K562 (cell line): ENCODE data around the gene ZKSCAN3. TPM values are rescaled to one million over a fixed set of nuclear protein-coding genes. Genes with fewer than 3 reads are reported as not detected.
A peak's percentile ranks its signal among the peaks of the same experiment; 100 is the strongest.

ENCODE experiments used
- CEBPG ChIP-seq, 3 experiments: fragments of 200-800 bp in 1 of 3; sonication (Bioruptor generic) in 1 of 3; sonication (generic) in 1 of 3; formaldehyde crosslinking in 1 of 3; IDR thresholded peaks in 2 of 3; conservative IDR thresholded peaks in 1 of 3; 2 replicates each; pipeline versions ENCODE4 v1.6.1 to v1.8.0; 2016 to 2022; ENCODE audit warnings: missing compliant biosample characterization in 2 of 3, missing genetic modification characterization in 2 of 3, mild to moderate bottlenecking in 1 of 3, missing genetic modification reagents in 1 of 3
- DIDO1 ChIP-seq: fragments of 450-650 bp; IDR thresholded peaks from 2 replicates; pipeline ENCODE4 v1.6.1; 2016; ENCODE audit warnings: low read depth, missing biosample characterization, missing genetic modification characterization
- FOSL1 ChIP-seq: fragments of 200-800 bp; sonication (Bioruptor generic); conservative IDR thresholded peaks from 2 replicates; pipeline ENCODE4 v1.6.1; 2016; ENCODE audit warnings: missing genetic modification characterization, missing compliant biosample characterization
- HMG20B ChIP-seq: fragments of 250-450 bp; sonication (Bioruptor Pico); IDR thresholded peaks from 2 replicates; pipeline ENCODE4 v1.5.0; 2021; ENCODE audit warnings: mild to moderate bottlenecking
- MCM7 ChIP-seq, 2 experiments: fragments of 450-650 bp; IDR thresholded peaks; 2 replicates each; pipeline ENCODE4 v1.6.1; 2016 to 2018
- NFE2L1 ChIP-seq: fragments of 450-650 bp; IDR thresholded peaks from 2 replicates; pipeline ENCODE4 v1.6.1; 2016; ENCODE audit warnings: missing genetic modification characterization, low read depth, mild to moderate bottlenecking, missing compliant biosample characterization, moderate library complexity, borderline replicate concordance
- NFIC ChIP-seq: fragments of 450-650 bp; IDR thresholded peaks from 2 replicates; pipeline ENCODE4 v1.6.1; 2017; ENCODE audit warnings: mild to moderate bottlenecking, inconsistent platforms
- RCOR1 ChIP-seq, 2 experiments: IDR thresholded peaks; 2 replicates each; pipeline ENCODE4 v1.6.1; 2012; ENCODE audit warnings: low read depth in 2 of 2, low read length in 2 of 2, borderline replicate concordance in 1 of 2, improper control_type of control experiment in 1 of 2
- ZNF146 ChIP-seq: IDR thresholded peaks from one replicate; pipeline ENCODE4 v1.6.1; 2018; ENCODE audit warnings: missing compliant biosample characterization; ENCODE audit not compliant: unreplicated experiment
- ZNF174 ChIP-seq: fragments of 250-450 bp; sonication (Bioruptor Pico); IDR thresholded peaks from 2 replicates; pipeline ENCODE4 v1.4.0; 2020; ENCODE audit warnings: mild to moderate bottlenecking
- ZNF408 ChIP-seq: fragments of 250-450 bp; sonication (Bioruptor Pico); IDR thresholded peaks from 2 replicates; pipeline ENCODE4 v1.4.0; 2020; ENCODE audit warnings: low read depth, mild to moderate bottlenecking, moderate library complexity
- ZNF668 ChIP-seq: fragments of 250-450 bp; sonication (Bioruptor Pico); IDR thresholded peaks from 2 replicates; pipeline ENCODE4 v1.8.0; 2022; ENCODE audit warnings: mild to moderate bottlenecking, inconsistent platforms
- polyA plus RNA-seq, 8 experiments: library from polyadenylated mRNA; depleted of rRNA in 4 of 8; stranded (reverse) in 5 of 8; unstranded in 3 of 8; fragments of >200 nt; fragmentation: Nextera tagmentation in 2 of 8; fragmentation: Illumina TruSeq in 1 of 8; extraction: Ambion mirVana in 2 of 8; extraction: Trizol in 1 of 8; gene quantifications; 2 replicates each; pipeline versions ENCODE4 v1.2.1 to v1.2.3, GENCODE V29; 2011 to 2014; ENCODE audit warnings: inconsistent platforms in 1 of 8, missing spikeins in 1 of 8
- total RNA-seq, 7 experiments: library from RNA; depleted of rRNA in 6 of 7; stranded (reverse); fragments of >200 nt in 6 of 7; fragmentation: Illumina TruSeq in 2 of 7; extraction: Trizol in 2 of 7; gene quantifications; 2 replicates each; pipeline versions ENCODE4 v1.2.1 to v1.2.3, GENCODE V29; 2011 to 2021; ENCODE audit warnings: low replicate concordance in 1 of 7
- TF ChIP-seq, protein P1 (sequence below): fragments of 250-450 bp; sonication (Bioruptor Pico); IDR thresholded peaks from 2 replicates; pipeline ENCODE4 v1.4.0; 2020
- TF ChIP-seq, protein P2 (sequence below): sonication (generic); formaldehyde crosslinking; IDR thresholded peaks from 2 replicates; pipeline ENCODE4 v1.8.0; 2022; ENCODE audit warnings: missing genetic modification reagents, mild to moderate bottlenecking, borderline replicate concordance
- TF ChIP-seq, protein P3 (sequence below), 2 experiments: fragments of 450-650 bp in 1 of 2; IDR thresholded peaks; 2 replicates each; pipeline ENCODE4 v1.6.1; 2011 to 2017; ENCODE audit warnings: low read depth in 2 of 2, antibody characterized with exemption in 1 of 2, borderline replicate concordance in 1 of 2, low read length in 1 of 2, mild to moderate bottlenecking in 1 of 2, mixed read lengths in 1 of 2; ENCODE audit not compliant: control insufficient read depth in 1 of 2

ZKSCAN3 gene
- total and polyA plus RNA-seq, 9 of the 15 experiments (the other 6 are each of a cell fraction or from before 2014, with no cell fraction given) = 3.0 to 12.4 (median 10.2) TPM

DNA sequence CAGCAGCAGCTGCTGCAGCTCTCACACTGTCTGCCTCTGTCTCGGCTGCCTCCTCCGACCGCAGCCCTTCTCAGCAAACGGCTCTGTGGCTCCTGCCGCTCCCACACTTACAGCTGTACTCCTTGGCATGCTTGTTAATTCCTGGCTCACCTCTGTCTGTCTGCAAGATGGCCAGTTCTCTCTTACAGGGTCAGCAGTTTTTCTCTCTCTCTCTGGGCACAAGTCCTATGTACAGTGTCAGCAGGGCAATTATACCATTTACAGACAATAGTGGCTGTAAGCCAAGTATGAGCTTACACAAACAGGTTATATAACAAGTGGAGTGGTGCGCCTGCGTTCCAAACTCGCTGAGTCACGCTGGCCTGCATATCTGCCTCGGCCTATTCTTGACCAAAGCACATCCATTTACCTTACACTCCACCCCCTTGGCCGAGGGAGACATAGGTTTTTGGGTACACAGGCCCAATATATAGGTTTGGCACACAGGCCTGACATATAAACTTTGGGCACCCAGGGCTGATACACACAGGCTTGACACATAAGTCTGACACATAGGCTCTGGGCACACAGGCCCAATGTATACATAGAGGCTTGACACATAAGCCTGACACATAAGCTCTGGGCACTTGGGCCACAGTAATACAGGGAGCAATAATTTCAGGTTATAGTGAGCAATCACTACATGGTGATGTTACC lies 4.4 kb downstream of the ZKSCAN3 start (continued):
- TF ChIP-seq, protein P1, sequence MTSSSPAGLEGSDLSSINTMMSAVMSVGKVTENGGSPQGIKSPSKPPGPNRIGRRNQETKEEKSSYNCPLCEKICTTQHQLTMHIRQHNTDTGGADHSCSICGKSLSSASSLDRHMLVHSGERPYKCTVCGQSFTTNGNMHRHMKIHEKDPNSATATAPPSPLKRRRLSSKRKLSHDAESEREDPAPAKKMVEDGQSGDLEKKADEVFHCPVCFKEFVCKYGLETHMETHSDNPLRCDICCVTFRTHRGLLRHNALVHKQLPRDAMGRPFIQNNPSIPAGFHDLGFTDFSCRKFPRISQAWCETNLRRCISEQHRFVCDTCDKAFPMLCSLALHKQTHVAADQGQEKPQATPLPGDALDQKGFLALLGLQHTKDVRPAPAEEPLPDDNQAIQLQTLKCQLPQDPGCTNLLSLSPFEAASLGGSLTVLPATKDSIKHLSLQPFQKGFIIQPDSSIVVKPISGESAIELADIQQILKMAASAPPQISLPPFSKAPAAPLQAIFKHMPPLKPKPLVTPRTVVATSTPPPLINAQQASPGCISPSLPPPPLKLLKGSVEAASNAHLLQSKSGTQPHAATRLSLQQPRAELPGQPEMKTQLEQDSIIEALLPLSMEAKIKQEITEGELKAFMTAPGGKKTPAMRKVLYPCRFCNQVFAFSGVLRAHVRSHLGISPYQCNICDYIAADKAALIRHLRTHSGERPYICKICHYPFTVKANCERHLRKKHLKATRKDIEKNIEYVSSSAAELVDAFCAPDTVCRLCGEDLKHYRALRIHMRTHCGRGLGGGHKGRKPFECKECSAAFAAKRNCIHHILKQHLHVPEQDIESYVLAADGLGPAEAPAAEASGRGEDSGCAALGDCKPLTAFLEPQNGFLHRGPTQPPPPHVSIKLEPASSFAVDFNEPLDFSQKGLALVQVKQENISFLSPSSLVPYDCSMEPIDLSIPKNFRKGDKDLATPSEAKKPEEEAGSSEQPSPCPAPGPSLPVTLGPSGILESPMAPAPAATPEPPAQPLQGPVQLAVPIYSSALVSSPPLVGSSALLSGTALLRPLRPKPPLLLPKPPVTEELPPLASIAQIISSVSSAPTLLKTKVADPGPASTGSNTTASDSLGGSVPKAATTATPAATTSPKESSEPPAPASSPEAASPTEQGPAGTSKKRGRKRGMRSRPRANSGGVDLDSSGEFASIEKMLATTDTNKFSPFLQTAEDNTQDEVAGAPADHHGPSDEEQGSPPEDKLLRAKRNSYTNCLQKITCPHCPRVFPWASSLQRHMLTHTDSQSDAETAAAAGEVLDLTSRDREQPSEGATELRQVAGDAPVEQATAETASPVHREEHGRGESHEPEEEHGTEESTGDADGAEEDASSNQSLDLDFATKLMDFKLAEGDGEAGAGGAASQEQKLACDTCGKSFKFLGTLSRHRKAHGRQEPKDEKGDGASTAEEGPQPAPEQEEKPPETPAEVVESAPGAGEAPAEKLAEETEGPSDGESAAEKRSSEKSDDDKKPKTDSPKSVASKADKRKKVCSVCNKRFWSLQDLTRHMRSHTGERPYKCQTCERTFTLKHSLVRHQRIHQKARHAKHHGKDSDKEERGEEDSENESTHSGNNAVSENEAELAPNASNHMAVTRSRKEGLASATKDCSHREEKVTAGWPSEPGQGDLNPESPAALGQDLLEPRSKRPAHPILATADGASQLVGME (CRISPR knock-in tag) = peak; percentile 98
- peak; percentile 93 for TF ChIP-seq DIDO1 (tag)
- no peak for TF ChIP-seq MCM7 (IDR thresholded peaks at IDR 0.05)
- TF ChIP-seq ZNF174 (CRISPR knock-in tag) = peak; percentile 88
- TF ChIP-seq, protein P2, sequence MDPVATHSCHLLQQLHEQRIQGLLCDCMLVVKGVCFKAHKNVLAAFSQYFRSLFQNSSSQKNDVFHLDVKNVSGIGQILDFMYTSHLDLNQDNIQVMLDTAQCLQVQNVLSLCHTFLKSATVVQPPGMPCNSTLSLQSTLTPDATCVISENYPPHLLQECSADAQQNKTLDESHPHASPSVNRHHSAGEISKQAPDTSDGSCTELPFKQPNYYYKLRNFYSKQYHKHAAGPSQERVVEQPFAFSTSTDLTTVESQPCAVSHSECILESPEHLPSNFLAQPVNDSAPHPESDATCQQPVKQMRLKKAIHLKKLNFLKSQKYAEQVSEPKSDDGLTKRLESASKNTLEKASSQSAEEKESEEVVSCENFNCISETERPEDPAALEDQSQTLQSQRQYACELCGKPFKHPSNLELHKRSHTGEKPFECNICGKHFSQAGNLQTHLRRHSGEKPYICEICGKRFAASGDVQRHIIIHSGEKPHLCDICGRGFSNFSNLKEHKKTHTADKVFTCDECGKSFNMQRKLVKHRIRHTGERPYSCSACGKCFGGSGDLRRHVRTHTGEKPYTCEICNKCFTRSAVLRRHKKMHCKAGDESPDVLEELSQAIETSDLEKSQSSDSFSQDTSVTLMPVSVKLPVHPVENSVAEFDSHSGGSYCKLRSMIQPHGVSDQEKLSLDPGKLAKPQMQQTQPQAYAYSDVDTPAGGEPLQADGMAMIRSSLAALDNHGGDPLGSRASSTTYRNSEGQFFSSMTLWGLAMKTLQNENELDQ (CRISPR knock-in tag) = no peak
- TF ChIP-seq HMG20B = no peak
- TF ChIP-seq ZNF146 = no peak
- peak; percentile 98 for TF ChIP-seq ZNF668 (CRISPR knock-in tag)
- peak; percentile 66 for TF ChIP-seq FOSL1 (tag)
- TF ChIP-seq, protein P3, sequence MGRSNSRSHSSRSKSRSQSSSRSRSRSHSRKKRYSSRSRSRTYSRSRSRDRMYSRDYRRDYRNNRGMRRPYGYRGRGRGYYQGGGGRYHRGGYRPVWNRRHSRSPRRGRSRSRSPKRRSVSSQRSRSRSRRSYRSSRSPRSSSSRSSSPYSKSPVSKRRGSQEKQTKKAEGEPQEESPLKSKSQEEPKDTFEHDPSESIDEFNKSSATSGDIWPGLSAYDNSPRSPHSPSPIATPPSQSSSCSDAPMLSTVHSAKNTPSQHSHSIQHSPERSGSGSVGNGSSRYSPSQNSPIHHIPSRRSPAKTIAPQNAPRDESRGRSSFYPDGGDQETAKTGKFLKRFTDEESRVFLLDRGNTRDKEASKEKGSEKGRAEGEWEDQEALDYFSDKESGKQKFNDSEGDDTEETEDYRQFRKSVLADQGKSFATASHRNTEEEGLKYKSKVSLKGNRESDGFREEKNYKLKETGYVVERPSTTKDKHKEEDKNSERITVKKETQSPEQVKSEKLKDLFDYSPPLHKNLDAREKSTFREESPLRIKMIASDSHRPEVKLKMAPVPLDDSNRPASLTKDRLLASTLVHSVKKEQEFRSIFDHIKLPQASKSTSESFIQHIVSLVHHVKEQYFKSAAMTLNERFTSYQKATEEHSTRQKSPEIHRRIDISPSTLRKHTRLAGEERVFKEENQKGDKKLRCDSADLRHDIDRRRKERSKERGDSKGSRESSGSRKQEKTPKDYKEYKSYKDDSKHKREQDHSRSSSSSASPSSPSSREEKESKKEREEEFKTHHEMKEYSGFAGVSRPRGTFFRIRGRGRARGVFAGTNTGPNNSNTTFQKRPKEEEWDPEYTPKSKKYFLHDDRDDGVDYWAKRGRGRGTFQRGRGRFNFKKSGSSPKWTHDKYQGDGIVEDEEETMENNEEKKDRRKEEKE (IDR thresholded peaks at IDR 0.05; ENCODE audit: borderline replicate concordance in 1 of 2, control insufficient read depth in 1 of 2, low read depth in 2 of 2, low read length in 1 of 2) = no peak
- peak; percentile 98 for TF ChIP-seq NFE2L1 (tag)
- TF ChIP-seq RCOR1 (IDR thresholded peaks at IDR 0.05; ENCODE audit: borderline replicate concordance in 1 of 2, low read depth in 2 of 2, low read length in 2 of 2) = peak; percentile 40 to 79; a peak in 1 of 4 replicates
- TF ChIP-seq CEBPG (CRISPR knock-in tag; IDR thresholded peaks at IDR 0.05) = no peak
- peak in 1 of 2 experiments; percentile 59; a peak in 2 of 4 replicates for TF ChIP-seq CEBPG (tag; conservative IDR thresholded peaks at IDR 0.05 in 1 of 2, IDR thresholded peaks at IDR 0.05 in 1 of 2)
- no peak for TF ChIP-seq ZNF408
- TF ChIP-seq NFIC = peak; percentile 98
